ENCODE data around the gene TOR3A.

DNA sequence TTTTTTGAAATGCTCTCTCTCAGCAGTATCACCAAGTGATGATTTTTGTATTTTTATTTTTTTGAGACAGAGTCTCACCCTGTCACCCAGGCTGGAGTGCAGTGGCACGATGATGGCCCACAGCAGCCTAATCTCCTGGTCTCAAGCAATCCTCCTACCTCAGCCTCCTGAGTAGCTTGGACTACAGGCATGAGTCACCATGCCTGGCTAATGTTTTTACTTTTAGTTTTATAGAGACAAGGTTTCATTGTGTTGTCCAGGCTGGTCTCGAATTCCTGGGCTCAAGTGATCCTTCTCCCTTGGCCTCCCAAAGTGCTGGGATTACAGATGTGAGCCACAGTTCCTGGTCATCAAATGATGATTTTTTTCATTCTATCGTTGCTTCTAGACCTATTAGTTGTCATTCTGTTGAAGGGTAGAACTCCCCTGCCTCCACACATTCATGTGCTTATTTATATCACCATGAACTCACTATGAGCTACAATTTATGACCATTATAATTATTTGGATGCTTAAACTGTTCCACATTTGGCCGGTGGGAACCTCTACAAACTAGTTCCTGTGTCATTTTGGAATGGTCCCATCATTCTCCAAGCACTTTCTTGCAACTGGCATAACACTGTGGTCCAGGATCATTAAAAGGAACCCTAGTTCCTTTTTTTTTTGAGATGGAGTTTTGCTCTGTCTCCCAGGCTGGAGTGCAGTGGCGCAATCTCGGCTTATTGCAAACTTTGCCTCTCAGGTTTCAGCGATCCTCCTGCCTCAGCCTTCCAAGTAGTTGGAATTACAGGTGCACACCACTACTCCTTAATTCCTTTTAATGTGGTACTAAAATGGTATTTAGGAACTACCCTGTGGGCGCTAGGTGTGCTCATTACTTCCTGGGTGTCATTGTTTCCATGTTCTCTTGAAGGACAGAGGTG is 20.2 kb upstream of the TOR3A start:
- TF ChIP-seq, protein P1, sequence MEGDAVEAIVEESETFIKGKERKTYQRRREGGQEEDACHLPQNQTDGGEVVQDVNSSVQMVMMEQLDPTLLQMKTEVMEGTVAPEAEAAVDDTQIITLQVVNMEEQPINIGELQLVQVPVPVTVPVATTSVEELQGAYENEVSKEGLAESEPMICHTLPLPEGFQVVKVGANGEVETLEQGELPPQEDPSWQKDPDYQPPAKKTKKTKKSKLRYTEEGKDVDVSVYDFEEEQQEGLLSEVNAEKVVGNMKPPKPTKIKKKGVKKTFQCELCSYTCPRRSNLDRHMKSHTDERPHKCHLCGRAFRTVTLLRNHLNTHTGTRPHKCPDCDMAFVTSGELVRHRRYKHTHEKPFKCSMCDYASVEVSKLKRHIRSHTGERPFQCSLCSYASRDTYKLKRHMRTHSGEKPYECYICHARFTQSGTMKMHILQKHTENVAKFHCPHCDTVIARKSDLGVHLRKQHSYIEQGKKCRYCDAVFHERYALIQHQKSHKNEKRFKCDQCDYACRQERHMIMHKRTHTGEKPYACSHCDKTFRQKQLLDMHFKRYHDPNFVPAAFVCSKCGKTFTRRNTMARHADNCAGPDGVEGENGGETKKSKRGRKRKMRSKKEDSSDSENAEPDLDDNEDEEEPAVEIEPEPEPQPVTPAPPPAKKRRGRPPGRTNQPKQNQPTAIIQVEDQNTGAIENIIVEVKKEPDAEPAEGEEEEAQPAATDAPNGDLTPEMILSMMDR (IDR thresholded peaks at IDR 0.05) = no peak
- no peak for TF ChIP-seq ZFX (IDR thresholded peaks at IDR 0.05; ENCODE audit: borderline replicate concordance)

Measured in 22Rv1 (cell line).